OCI-M2 (cell line): ENCODE results near the gene LSAMP.

Experiments
- DNase-seq: peaks from one replicate; lab custom pipeline; 2025; ENCODE audit not compliant: unreplicated experiment; lab: John Stamatoyannopoulos, UW

Gene LSAMP

DNA sequence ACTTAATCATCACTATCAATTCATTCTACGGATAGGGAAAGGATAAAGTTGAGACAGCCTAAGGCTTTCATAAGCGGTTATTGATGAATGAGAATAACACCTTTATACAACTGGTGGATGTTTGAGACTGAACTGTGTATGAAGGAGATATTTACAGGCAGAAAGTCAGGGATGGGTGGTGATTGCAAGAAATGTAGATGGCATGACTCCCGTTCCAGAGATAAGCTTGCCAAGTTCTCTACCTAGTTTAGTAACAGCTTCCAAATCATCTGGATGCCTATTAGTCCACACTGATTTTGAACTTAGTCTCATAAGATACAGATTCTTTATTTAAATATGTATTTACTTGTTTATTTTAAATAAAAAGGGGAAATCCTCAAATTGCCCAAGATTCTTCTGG, 463.2 kb downstream of the LSAMP start:
- no peak for DNase-seq

DNA sequence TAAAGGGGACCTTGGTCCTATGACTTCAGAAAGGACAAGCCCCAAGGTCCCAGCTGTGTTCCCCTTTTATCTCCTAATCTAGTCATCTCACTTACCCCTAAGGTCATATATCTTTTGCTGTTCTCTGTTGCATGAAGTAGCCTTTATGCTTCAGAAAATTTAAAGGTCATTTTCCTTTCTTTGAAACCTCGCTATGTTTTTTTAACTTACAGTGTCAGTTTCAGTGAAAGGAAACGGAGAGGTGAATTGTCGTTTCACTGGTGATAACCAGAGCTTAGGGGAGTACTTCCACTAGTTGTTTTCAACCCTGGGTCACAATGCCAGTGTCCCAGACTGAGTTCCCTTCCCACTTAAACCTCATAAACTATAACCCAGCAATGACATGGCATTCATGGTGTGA, 464.6 kb downstream of the LSAMP start:
- no peak for DNase-seq

DNA sequence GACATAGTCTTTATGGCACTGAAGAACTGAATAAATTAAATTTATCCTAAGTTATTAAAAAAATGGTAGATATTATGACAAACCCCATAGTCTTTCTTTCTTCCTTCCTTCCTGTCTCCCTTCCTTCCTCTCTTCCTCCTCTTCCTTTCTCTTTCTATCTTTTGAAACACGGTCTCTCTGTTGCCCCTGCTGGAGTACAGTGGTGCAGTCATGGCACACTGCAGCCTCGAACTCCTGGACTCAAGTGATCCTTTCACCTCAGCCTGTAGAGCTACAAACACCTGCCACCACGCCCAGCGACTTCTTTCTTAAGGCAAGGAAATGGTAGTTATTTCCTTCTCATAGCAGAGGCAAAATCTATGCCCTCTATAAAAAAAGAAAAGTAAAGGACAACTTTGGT, 467.4 kb downstream of the LSAMP start:
- no peak for DNase-seq

DNA sequence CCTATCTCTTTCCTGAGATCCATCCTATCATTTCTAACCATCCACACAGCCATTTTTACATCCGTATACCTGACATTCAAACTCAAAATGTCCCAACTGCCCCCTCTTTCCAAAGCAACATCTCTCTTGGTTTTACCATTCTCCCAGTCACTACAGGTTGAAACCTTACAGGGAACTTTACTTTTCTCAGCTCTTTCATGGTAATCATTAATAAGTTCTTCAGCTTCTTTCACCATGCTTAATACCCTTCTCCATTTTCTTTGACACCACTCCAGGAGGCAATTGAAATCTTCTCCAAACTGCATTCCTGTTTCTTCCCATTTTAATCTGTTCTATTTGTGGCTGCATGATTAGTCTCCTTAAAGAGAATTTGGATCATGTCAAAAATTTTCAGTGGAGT, 469.5 kb downstream of the LSAMP start:
- no peak for DNase-seq

DNA sequence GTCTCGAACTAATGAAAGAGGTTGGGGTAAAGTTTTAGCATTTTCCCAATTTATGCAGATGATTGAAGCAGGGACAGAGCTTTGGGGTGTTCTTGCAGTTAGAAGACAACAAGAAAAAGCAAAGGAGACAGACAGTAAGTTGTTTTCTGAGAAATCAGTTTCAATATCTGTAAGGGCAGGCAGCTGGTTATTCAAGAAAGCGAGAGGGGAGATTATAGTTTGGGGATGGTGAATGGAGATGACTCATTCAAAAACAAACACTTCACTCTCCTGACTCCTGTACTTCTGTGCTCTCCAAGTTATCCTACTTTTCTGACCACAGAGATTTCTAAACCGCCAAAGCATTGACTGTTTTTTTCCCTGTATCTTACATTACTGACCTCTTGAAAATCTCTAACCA, 469.9 kb downstream of the LSAMP start:
- DNase-seq = no peak

DNA sequence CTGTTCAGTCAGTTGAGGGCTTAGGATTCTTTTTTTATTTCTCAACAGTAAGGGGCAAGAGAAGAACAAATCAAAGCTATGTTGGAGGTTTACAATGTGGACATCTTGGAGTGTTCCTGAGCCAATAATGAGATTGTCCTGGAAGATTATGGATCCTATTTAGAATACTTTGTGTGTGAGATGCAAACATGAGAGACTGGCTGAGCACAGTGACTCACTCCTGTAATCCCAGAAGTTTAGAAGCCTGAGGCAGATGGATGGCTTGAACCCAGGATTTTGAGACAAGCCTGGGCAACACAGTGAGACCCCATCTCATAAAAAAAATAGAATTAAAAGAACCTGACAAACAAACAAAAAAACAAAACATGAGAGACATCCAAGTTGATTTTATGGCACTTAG, 470.3 kb downstream of the LSAMP start:
- no peak for DNase-seq

DNA sequence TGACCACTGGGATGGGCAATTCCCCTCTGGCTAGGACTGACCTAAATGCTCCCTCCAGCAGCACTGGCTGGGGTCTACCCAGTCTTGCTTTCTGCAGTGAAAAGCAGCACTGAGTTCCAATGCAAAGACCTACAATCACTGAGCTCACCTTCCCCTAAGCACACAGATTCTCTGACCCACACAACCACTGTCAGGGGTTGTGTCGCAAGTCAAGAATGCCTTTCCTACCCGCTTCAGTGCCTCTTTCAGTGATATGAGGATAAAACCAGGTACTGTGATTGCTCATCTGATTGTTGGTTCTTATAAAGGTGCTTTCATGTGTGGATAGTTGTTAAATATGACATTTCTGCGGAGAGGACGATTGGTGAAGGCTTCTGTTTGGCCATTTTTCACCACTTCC, 476.4 kb downstream of the LSAMP start:
- DNase-seq = no peak

DNA sequence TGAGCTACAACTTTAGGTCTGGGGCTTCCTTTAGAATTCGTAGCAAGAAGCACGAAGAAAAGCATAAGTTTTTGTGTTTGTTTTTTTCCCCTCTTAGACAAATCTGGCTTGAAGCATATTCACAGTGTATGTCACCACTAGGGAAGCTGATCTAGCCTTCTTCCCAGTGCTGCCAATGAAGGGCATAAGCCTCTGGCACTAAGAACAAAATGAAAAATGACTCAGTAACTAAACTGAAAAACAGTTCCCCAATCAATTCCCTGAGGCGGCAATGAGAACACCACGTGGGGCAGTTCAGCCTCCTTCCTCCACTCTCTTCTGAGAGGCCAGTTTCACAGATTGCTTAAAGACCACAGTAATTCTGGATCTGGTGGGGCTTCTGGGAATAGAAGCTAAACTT, 483.9 kb downstream of the LSAMP start:
- DNase-seq = no peak

DNA sequence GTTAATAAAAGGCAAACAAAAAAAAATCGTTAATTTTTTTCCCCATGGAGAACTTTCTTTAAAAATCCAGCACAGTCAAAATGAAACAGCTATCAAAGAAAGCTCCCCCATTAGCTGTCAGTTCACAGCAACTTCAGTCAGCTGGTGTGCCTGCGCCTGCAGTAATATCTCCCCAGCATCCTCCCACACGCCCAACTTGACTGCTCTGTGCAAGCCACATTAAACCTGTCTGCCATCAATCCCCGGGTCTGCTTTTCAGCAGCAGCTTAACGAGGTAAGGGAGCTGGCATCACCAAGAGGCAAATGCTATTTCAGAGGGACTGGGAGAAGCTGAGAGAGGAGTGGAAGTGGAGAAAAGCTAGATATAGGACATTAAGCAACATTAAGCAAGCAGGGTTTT, 484.5 kb downstream of the LSAMP start:
- DNase-seq = no peak

DNA sequence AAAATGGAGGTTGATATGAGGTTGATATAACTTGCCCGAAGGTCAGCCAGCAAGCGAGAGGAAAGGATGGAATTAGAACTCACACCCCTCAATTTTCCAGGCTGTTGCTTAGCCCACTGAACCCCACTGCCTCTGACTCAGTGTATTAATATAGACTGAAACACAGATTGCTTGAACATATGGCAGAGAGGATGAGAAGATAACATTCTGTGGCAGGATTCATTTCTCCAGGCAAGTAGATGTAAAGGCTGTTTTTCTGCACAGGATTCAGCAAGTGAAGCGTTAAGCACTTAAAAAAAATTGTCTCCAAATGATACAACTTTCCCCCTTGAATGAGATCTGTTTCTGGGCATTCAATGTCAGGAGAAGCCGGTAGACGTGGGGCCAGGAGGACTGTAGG, 486.8 kb downstream of the LSAMP start:
- no peak for DNase-seq

DNA sequence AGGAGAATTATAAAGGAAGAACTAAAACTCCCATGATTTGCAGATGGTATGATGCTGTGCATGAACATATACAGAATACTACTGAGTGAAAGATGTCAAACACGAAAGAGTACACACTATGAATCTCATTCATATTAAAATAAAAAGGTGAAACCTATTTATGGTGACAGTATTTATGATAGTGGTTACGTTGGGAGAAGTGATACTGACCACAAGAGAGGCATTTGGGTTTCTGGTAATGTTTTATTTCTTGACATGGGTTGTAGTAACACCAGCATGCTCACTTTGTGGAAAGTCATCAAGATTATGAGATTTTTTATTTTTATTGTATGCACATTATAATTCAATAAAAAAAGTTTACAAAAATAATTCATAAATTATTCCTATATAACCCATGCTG, 498.0 kb downstream of the LSAMP start:
- no peak for DNase-seq

DNA sequence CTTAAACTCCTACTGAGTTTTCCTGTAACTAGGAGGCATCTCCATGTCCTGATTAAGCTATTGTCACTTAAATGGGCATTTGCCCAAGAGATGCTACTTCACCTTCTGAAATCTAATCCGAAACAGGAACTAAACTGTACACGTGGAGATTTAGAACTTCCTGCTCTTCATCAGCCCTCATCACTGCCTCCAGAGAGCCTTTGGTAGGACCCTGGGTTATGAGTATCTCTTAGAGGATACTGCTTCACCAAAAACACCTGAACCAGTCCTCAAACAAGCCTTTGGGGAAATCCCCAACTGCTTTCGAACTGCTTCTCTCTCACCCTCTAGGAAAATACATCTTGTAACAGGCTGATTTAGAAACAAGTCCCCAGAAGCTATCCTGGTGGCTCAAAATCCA, 501.7 kb downstream of the LSAMP start:
- DNase-seq = no peak

DNA sequence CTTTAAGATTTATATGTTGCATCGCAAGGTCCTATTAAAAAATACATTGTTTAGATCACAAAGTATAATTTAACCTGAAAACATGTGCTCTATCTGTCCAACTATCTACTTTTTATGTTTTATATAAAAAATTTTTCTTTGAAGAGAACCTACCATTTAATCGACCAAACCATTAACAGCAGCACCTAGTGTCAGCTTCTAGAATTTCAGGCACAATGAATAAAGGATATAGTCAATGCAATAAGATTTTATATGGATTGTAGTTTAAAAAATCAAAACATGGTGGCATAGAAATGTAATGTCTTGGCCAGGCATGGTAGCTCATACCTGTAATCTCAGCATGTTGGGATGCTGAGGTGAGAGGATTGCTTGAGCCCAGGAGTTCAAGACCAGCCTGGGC, 508.2 kb downstream of the LSAMP start:
- no peak for DNase-seq

DNA sequence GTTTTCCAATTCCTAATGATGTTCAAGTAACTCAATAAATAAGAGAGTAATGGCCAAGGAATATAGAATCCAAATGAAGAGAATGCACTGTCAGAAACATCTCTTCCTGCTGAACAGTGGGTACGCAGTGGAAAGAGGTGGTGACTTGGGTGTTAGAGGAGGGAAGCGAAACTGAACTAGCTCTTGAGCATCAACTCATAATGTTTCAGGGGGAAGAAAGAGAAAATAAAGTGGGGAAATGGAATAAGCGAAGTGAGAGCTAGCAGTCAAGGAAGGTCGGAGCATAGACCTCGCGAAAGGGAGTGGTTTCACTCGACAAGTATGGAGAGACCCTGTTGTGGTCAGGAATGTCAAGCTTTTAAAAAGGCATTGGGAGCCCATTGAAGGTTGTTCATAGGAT, 512.5 kb downstream of the LSAMP start:
- no peak for DNase-seq

DNA sequence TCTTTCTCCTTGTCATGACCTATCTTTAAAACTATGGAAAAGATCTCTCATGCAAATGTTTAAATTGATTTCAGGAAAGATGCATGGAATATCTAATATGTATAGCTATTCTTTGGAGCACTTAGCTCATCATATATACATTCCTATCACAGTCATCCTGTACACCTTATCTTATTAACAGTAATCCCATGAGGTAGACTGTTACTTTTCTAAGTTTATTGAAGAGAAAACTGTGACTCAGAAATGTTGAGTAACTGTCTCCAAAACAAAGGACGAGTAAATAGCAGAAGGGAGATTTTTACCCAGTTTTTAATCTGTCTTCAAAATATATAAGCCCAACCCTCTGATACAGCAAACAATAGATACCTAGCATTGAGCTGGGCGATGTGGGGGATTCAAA, 513.7 kb downstream of the LSAMP start:
- DNase-seq = no peak

DNA sequence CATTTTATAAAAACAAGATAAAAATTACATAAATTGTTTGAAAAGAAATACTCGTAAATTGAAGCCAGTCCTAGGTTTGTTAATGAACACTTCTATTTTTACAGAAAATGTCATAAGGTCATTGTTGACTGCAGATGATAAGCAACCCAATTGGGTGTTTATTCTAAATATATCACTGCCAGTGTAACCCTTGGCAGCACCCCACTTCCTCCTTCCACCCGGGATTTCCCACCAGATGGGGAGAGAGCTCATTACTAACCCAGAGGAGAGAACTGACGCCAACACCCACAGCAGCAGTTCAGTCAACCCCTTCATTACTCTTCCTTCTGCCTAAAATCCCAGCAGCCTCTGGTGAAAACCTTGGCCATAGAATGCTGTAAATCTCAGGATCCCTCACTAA, 514.4 kb downstream of the LSAMP start:
- DNase-seq = no peak

DNA sequence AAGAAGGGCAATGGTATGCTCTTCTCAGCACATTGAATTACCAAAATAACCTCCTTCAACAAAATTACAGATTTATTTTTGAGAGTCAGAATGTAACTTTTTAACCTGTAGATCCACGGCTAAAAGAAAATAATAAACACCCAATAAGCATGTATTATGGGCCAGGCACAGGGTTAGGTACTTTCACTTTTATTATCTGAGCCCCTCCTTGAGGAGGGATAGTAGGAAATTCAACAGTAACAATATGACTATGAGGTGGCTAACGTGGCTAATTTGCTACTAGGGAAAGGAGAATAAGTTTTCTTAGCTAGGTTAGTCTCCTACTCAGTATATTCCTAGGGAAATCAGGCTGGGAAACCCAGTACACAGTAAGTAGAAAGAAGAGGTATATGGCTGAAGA, 515.1 kb downstream of the LSAMP start:
- DNase-seq = no peak

DNA sequence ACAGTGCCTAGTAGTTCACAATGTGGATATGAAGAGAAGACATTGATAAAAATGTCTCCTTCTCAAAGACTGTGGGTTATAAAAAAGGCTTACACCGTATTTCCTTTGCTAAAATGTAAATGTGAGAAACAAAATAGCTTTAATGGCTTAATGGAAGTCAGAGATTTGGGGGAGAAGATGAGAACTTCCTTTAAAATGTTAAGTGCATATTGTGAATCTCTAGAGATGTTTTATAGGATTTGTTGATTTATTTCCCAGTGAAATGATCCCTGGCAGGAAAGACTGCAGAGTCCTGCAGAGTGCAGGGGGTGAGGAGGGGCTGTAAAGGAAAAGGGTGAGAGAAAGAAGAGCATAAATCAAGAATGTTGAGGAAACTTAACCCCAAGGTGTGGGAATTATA, 516.9 kb downstream of the LSAMP start:
- DNase-seq = no peak

DNA sequence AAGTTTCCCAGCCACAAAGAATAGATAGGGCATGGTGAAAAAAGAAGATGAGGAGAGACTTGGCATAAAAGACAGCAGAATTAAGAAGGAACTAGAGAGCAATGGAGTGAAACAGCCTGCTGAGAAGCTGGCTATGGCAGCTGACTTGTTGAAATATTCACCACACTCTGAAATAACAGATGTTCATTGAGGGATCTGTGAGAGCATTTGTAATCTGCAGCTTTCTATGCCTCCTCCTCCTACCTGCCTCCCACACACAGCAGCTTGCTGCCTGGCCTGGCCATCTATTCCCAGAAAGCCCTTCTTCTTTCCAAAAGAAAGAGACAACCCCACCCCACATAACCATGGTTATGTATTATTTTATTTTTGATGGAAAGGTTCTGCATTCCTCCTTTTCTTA, 518.1 kb downstream of the LSAMP start:
- no peak for DNase-seq

DNA sequence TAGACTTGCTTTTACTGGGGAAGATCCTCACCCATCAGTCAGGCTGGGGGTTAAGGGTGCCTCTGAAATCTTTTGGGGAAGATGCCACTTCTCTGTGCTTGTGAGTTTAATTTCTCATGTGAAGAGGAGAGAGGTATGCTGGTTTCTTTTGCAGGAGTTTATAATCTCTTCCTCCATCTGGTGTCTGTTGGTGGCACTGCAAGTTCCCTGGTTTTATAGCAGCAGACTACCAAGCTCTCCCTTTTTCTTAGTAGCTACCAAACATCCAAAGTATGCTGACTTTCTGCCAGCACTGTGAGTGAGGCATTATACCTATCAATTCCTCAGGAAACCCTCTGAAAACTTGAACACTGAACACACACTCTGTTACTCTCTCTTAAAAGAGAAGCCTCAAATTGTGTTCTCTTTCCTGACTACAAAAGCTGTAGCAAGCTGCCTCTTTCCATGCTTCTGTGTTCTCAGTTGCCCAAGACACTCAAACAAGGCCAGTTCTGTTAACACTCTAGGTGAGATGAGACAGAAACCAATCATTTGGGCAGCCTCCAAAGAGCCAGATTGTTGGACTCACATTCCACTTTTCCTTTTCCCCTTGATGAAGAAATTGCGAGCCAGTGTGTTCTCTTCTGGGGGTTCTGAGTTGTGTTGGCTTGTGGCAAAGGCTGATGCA, 522.5 kb downstream of the LSAMP start:
- DNase-seq = no peak

DNA sequence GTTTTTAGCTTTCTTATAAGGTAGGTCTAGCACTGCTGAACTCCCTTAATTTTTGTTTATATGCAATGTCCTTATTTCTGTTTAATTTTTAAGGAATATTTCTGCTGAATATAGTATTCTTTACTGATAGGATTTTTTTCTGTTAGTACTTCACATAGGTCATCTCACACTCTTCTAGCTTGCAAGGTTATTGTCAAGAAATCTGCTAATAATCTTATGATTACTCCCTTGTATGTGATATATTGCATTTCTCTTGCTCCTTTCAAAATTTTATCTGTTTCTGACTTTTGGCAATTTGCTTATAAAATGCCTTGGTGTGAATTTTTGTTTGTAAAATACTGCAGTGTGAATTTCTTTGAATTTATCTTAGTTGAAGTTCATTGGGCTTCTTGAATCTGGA, 523.6 kb downstream of the LSAMP start:
- no peak for DNase-seq

DNA sequence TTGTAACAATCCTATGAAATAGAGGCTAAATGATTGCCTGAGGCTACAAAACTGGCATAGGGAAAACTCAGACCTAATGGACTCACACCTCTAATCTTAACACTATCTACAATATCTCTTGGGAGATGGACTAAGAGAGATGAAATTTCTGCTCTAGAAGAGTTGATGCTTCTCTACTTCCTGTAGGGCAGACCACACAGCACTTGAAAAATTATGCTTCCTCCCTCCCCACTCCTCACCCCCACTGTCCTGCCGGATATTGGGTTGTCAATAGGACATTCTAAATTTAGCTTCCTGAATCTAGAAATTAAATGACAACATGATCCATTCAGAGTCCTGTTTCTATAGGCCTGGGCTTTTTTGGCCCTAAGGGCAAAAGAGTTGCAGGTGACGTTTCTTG, 526.4 kb downstream of the LSAMP start:
- no peak for DNase-seq

DNA sequence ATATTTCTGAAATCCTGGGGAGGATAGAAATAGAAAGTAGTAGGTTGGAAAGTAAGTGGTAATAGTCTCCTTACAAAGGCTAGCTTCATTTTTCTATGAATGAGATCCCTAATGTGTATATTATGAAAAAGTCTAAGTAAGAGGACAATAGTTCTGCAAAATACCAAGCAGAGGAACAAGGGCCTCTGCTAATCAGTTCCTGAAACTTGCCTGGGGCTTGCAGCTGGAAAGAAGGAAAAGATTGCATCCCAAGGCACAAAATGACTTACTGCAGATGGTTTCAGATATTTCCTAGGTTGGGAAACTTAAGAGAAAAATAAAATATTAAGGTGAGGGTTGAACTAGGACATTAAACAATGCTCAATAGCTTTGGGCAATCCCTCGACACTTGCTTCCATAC, 528.4 kb downstream of the LSAMP start:
- no peak for DNase-seq

DNA sequence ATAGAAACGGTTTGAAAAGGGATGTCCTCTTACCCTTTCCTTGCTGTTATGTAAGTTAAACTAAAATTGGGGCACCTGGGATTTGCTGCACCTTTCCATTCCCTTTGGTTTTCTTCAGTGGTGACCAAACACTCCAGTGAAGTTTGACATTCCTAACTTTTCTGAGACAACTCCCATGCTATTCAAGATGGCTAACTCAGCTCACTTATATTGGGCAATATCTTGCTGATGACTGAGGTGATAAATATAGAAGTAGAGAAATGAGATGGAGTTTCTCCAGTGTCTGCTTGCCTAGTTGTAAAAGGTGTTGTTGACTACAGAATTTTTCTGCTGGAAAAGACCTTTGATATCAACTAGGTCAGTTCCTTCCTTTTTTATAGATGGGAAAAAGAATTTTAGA, 530.2 kb downstream of the LSAMP start:
- no peak for DNase-seq
